CD1c-positive myeloid dendritic cell (primary cell): ENCODE results near the gene RNASE7.
A peak's percentile ranks its signal among the peaks of the same experiment; 100 is the strongest.

Source experiments
- DNase-seq: peaks from one replicate; pipeline ENCODE4 v3.0.0-alpha.2; 2016; ENCODE audit errors: extremely low spot score

RNASE7 gene

DNA sequence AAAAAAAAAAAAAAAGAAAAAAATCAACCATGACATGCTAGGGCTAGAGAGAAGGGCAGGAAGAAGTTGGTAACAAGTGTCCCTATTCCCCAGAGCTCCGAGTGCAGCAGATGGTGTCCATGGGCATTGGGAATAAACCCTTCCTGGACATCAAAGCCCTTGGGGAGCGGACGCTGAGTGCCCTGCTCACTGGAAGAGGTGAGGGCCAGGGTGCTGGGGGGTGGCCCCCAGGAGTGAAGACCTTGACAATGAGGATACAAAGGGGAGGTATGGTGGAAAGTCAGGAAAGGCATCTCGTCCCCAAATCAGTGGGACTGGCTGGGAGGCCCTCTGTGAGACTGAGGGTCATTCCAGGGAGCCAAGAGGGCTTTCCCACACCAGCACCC, 44.7 kb downstream of the RNASE7 start:
- DNase-seq = no peak

DNA sequence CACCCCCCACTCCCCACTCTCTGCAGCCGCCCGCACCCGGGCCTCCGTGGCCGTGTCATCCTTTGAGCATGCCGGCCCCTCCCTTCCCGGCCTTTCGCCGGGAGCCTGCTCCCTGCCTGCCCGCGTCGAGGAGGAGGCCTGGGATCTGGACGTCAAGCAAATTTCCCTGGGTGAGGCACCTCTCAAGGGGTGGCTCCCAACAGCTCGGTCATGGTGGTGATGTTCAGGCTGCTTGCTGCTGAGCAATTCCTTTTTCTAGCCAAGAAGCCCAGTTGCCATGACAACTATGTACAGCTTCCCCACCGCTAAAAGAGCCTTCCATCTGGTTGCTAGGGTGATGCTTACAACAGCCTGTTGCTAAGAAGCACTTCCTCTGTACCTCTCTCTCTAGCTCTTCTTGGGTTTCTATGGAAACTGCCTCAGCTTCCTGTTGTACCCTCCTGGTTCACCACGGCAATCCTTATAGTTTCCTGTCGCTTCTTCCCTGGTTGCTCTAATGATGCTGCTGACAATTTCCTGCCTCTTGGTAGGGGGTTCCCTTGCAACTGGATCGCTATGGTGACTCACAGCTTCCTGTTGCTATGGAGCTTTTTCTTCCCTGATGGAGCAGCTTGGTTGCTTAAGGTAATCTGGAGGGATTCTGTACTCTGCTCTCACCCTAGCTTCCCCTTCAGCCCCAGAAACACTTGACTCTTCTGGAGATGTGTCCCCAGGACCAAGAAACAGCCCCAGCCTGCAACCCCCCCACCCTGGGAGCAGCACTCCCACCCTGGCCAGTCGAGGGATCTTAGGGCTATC, 45.3 kb downstream of the RNASE7 start:
- DNase-seq = peak; percentile 96

DNA sequence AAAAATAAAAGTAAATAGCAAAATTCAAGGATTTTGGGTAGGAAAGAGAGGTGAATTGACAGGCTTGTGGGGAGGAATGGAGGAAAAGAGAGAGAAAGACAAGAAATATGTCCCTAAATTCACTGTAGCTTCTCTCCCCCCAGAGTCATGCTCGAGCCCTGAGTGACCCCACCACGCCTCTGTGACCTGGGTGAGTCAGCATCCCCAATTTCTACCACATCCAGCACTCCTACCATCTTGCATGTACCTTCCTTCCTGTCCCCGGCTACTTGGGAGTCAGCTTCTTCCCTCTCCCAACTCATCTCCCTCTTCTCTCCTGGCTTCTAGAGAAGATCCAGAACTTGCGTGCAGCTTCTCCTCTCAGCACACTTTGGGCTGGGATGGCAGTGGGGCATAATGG, 46.5 kb downstream of the RNASE7 start:
- DNase-seq = no peak

DNA sequence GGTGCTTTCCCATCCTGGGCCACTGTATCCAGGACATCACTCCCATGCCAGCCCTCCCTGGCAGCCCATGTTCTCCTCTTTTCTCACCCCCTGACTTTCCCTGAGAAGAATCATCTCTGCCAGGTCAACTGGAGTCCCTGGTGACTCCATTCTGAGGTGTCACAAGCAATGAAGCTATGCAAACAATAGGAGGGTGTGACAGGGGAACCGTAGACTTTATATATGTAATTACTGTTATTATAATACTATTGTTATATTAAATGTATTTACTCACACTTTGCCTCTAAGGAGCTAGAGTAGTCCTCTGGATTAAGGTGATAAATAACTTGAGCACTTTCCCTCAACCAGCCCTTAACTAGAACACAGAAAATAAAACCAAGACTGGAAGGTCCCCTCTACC, 47.1 kb downstream of the RNASE7 start:
- DNase-seq = no peak

DNA sequence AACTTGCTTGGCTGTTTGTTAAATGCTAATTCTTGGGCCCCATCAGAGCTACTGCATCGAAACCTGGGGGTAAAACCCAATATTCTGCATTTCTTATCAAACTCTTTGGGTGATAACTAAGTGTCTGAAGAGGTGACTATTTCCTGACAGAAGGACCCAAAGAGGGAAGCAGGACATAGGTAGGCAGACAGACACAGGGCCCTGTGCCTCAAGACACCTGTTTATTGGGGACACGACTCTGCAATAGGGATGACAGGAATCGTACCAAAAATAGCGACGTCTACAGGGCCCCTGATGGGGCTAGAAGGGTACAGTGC, 47.7 kb downstream of the RNASE7 start:
- no peak for DNase-seq

DNA sequence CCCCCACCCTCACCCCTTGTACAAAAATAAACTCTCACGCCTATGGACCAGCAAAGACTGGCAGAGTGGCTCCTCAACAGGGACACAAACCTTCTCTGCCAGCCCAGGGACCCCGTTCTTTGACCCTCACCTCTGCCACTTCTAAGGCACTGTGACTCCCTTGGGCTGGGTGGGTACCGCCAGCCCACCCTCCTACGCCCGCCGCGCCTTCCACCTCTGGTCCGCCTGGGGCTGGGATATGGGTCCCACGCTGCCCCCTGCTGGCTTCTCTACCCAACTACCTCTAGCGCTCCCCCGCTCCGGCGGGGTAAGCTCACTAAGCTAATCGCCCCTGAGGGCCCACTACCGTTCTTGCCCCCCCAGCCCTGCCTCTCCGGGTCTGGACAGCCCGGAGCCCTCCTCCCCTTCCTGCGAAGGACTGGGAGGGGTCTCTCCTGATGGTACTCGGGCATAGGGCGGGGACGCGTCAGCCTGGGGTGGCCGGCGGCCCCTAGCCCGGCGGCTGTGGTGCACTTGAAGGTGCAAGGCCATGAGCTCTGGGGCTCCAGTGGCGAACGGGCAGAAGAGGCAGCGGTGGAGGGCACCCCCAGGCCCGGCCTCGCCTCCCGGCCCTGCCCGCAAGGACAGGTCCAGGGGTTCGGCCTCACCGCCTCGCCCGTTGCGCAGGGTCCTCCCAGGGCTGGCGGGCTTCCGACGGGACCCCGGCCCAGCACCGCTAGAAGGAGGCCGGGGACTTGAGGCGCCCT, 48.2 kb downstream of the RNASE7 start:
- no peak for DNase-seq

DNA sequence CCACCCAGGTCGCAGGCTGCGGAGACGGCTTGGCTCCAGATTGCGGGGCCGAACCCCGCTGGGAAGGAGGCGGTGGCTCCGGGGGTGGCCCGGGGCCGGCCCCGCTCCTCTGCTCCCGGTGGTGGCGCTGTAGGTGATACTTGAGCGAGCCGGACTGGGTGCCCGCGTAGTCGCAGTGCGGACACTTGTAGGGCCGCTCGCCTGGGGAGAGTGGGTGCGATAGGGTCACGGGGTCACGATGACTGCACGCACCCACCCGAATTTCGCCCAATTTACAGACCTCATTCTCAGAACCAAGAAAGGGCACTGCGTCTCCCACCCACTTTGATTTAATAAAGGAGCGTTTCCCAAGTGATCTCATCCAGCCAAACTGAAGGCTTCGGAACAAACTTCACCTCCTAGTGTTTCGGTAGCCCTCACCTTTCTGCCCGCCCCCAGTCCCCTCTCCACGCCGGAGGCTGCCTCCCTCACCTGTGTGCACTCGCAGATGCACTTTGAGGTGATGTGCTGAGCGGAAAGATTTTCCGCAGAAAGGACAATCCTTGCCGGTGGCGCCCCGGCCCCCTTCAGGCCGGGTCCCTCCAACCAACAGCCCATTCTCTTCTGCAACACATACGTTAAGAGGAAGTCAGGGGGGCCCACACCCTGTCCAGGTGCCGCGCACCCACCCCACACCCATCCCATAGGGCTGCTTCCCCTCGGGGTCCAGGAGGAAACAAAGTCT, 48.9 kb downstream of the RNASE7 start:
- no peak for DNase-seq

DNA sequence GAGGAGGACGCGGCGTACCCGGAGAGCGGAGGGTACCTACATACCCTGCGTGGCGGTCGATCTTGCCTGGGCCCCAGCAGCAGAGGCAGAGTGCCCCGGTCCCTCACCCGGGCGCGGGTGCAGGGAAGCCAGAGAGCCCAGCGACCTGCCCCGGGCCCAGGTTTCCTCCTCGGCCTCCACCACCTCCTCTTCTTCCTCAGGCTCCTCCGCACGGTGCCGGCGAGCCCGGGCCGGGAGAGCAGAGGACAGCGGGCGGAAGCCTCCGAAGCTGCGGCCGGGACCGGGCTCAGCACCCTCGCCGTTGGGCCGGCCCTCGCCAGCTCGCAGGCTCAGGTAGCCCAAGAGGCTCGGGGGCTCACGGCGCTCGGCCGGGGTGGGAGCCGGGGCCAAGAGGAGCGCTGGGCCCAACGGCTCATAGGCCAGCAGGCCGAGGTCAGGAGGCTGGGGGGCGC, 49.7 kb downstream of the RNASE7 start:
- no peak for DNase-seq

DNA sequence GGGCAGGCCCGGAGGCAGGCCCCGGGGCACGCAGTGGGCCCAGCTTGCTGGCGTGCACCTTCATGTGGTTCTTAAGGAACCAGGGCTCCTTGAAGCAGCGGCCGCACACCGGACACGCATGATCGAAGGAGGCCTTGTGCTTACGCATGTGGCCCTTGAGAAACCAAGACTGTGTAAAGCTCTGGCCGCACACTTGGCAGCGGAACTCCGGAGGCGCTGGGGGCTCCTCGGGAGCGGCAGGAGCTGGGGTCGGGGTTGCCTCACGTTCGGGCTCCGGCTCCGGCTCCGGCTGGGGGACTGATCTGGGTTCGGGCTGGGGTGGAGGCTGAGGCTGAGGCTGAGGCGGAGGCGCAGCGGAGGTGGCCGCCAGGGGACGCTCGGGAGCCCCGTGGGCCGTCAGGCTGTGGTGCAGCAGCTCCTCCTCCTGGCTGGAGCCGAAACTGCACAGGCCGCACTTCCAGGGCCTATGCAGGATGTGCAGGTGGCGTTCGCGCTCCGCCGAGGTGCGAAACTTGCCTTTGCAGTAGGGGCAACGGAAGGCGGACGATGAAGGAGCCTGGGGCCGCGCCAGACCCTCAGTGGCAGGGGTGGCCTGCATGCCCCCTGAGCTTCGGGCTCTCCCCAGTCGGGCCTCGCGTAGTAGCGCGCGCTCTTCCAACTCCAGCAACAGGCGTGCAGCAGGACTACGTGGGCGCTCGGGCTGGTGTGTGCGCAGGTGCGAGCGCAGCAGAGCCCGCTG, 50.3 kb downstream of the RNASE7 start:
- DNase-seq = peak; percentile 89

DNA sequence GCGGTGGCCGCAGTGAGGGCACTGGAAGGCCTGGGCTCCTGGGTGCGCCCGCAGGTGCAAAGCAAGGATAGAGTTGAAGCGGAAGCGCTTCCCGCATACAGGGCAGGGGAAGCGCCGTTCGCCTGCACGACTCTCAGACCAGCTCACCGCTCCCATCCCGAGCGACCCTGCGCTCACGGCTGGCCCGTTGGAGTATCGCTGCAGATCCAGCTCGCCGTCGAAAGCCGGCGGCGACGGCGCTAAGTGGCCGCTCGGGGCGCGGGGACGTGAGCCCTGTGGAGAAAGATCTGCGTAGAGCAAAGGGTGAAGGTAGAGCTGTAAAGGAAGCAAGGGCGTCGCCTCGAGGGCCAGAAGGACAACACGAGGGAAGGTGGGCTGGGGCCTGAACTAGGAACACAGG, 50.9 kb downstream of the RNASE7 start:
- no peak for DNase-seq
